ENCODE data around the gene KCNT1. TPM values are rescaled to one million over a fixed set of nuclear protein-coding genes. Genes with fewer than 3 reads are reported as not detected.

Gene KCNT1
- total RNA-seq, 1 donor from 2014 or later = 0.08 TPM

- DNase-seq (ENCODE audit: low read depth) = no peak
These were observed 61.9 kb downstream of the KCNT1 start for GRCh38 chr9:135763716-135764446.

- DNase-seq (ENCODE audit: low read depth) = no peak
These were observed 62.7 kb downstream of the KCNT1 start for GRCh38 chr9:135764731-135765130.

- DNase-seq (ENCODE audit: low read depth) = no peak
These were observed 63.4 kb downstream of the KCNT1 start for GRCh38 chr9:135765416-135765815.

GRCh38 chr9:135766251-135766650 lies 64.3 kb downstream of the KCNT1 start:
- no peak for DNase-seq (ENCODE audit: low read depth)

GRCh38 chr9:135766707-135767106 lies 64.7 kb downstream of the KCNT1 start:
- DNase-seq (ENCODE audit: low read depth) = no peak

- no peak for DNase-seq (ENCODE audit: low read depth)
These were observed 66.7 kb downstream of the KCNT1 start for GRCh38 chr9:135768516-135769218.

GRCh38 chr9:135769489-135770202 lies 67.7 kb downstream of the KCNT1 start:
- DNase-seq (ENCODE audit: low read depth) = no peak

- no peak for DNase-seq (ENCODE audit: low read depth)
These were observed 68.2 kb downstream of the KCNT1 start for GRCh38 chr9:135770203-135770535.

DNA sequence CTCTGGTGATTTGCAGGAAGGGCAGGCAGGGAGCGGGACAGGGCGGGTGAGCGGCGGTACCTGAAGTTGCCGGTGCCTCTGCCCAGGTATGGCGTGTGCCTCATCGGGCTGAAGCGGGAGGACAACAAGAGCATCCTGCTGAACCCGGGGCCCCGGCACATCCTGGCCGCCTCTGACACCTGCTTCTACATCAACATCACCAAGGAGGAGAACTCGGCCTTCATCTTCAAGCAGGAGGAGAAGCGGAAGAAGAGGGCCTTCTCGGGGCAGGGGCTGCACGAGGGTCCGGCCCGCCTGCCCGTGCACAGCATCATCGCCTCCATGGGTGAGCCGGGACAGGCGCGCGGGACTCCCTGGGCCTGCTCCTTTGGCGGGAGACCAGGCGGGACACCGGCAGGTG lies 68.8 kb downstream of the KCNT1 start:
- no peak for DNase-seq (ENCODE audit: low read depth)

DNA sequence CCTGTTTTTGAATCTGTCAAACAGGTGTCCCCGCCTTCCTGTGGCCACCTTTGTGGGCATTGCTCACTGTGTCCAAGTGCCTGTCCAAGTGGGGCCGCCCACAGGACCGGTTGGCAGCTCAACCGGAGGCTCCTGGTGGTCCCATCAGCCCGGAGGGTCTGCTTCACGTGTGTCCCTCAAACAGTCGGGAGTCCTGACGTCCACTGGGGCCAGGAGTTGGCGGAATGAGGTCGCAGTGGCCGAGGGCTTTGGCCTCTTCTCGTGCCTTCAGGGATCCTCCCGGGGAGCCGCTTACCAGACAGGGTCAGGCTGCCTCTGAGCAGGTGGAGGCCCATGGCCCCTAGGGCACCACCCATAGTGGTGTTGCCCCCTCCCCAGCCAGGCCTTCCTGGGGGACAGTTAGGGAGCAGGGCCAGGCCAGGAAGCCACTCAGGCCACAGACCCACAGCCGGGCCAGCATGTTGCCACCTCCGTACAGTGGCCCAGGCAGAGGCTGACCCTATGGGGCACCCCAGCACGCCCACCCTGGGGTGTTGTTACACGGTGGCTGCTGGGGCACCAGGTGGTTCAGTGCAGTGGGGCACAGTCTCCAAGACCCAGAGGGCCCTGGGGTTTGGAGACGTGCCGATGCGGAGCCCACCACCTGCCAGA lies 69.5 kb downstream of the KCNT1 start:
- DNase-seq (ENCODE audit: low read depth) = no peak

- no peak for DNase-seq (ENCODE audit: low read depth)
These were observed 70.2 kb downstream of the KCNT1 start for GRCh38 chr9:135772056-135772646.

DNA sequence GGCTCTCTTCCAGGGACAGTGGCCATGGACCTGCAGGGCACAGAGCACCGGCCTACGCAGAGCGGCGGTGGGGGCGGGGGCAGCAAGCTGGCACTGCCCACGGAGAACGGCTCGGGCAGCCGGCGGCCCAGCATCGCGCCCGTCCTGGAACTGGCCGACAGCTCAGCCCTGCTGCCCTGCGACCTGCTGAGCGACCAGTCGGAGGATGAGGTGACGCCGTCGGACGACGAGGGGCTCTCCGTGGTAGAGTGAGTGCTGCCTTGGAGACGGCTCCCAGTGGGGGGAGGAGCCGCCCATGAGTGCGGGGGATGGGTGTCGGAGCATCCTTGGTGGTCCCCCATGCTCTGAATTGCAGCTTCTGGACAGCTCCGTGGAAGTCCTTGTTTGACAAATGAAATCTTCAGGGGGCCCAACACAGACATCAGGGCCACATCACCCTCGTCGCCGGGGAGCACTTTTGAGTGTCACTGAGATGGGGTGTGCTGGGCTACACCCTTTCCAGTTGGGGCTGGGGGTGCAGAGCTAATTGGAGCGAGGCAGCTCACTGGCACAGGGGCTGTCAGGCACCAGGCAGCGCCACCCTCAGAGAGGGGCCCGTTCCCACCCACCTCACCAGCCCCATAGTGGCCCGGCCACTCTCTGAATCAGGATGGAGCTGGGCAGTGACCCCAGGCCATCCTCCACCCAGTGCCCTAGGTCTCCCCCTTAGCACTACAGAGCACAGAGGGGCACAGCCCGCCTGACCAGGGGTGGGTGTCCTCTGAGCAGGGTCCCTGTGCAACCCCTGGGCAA lies 70.9 kb downstream of the KCNT1 start:
- DNase-seq (ENCODE audit: low read depth) = no peak

- DNase-seq (ENCODE audit: low read depth) = no peak
These were observed 71.7 kb downstream of the KCNT1 start for GRCh38 chr9:135773530-135774238.

DNA sequence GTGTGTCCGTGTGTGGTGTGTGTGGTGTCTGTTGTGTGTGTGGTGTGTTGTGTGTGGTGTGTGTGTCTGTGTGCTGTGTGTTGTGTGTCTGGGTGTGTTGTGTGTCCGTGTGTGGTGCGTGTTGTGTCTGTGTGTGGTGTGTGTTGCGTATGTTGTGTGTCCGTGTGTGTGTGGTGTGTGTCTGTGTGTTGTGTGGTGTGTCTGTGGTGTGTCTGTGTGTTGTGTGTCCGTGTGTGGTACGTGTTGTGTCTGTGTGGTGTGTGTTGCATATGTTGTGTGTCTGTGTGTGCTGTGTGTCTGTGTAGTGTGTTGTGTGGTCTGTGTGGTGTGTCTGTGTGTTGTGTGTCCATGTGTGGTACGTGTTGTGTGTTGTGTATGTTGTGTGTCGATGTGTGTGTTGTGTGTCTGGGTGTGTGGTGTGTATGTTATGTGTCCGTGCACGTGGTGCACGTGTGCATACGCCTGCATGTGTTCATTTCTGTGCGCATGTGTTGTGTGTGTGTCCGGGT lies 72.3 kb downstream of the KCNT1 start:
- no peak for DNase-seq (ENCODE audit: low read depth)

GRCh38 chr9:135774794-135775525 lies 73.0 kb downstream of the KCNT1 start:
- no peak for DNase-seq (ENCODE audit: low read depth)

DNA sequence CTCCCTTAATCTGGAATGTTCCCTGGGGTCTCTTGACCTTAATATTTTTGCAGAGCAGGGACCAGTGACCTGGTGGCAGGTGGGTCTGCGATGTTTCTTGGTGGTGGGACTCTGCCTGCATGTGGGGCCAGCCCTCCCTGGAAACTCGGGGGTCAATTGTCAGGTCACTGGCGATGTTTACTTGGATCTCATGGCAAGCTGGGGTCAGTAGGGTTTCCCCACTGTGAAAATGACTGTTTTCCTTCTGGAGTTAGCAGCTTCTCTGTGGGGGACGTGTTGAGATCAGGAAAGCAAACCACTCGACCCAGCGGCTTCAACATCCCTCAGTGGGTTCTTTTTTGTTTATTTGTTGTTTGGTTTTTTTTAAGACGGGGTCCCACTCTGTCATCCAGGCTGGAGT lies 73.9 kb downstream of the KCNT1 start:
- no peak for DNase-seq (ENCODE audit: low read depth)

GRCh38 chr9:135776893-135777622 lies 75.1 kb downstream of the KCNT1 start:
- no peak for DNase-seq (ENCODE audit: low read depth)

- DNase-seq (ENCODE audit: low read depth) = no peak
These were observed 75.7 kb downstream of the KCNT1 start for GRCh38 chr9:135777623-135778177.
